Right cardiac atrium (tissue), 5 donors: Measurements from ENCODE around the gene BICC1. TPM values are rescaled to one million over a fixed set of nuclear protein-coding genes. Genes with fewer than 3 reads are reported as not detected.

Source experiments
- ATAC-seq, 2 donors: fragments of 200-7000 bp; cut with Tn5 transposase; one replicate each; pipeline versions ENCODE4 v1.8.0 to v1.9.1; 2020; ENCODE audit warnings: moderate library complexity in 2 of 2, mild to moderate bottlenecking in 1 of 2
- DNase-seq, 3 donors: peaks; one replicate each; pipeline ENCODE4 v3.0.0-alpha.2; 2020
- H3K27ac ChIP-seq: one replicate; pipeline ENCODE4 v1.5.1; 2013; ENCODE audit warnings: mild to moderate bottlenecking, low read length, control low read depth, moderate library complexity
- H3K27me3 ChIP-seq: one replicate; pipeline ENCODE4 v1.6.1; 2013; ENCODE audit not compliant: control insufficient read depth, insufficient read depth
- H3K4me1 ChIP-seq: one replicate; pipeline ENCODE4 v1.6.1; 2013; ENCODE audit warnings: low read length; ENCODE audit not compliant: control insufficient read depth, insufficient read depth
- H3K4me3 ChIP-seq: one replicate; pipeline ENCODE4 v1.5.1; 2013; ENCODE audit warnings: low read length, control low read depth
- H3K9me3 ChIP-seq: one replicate; pipeline ENCODE4 v1.6.1; 2013; ENCODE audit warnings: low read length; ENCODE audit not compliant: control insufficient read depth
- WGBS: extraction: QIAGEN DNeasy Blood & Tissue Kit; methylation state at CpG from one replicate; pipeline ENCODE4 v1.1.7; 2013; 5-methylcytosine and 5-hydroxymethylcytosine counted together
- intact Hi-C, 4 donors: fragments of 100-400 bp; cut with DNase I; formaldehyde crosslinking; loops; one replicate each; pipeline versions ENCODE4 v1.11.0 to v1.14.0; 2022 to 2023
- polyA plus RNA-seq: library from polyadenylated mRNA; stranded (reverse); fragments of 200-250 nt; gene quantifications from one replicate; pipeline ENCODE4 v1.2.3, GENCODE V29; 2013
- total RNA-seq, 4 donors: library from RNA; stranded (reverse); fragmentation: NEBNext Ultra II Directional; extraction: Animal tissue kit (Norgen Biotek cat#: 25700); gene quantifications; one replicate each; pipeline ENCODE4 v1.2.1, GENCODE V29; 2021
- donor health status: healthy with polysubstance abuse.
- donor health status: DM: no; HTN: yes; CAD: no.
- donor health status: DM: no; HTN: no; CAD: no.
- donor health status: DM: no; HTN: yes; CAD: no; lungs with severe emphysema.
- donor health status: DM: yes; HTN: yes; CAD: no.

Gene BICC1
- total and polyA plus RNA-seq, 5 donors = 5.2 to 15.9 (median 13.5) TPM

DNA sequence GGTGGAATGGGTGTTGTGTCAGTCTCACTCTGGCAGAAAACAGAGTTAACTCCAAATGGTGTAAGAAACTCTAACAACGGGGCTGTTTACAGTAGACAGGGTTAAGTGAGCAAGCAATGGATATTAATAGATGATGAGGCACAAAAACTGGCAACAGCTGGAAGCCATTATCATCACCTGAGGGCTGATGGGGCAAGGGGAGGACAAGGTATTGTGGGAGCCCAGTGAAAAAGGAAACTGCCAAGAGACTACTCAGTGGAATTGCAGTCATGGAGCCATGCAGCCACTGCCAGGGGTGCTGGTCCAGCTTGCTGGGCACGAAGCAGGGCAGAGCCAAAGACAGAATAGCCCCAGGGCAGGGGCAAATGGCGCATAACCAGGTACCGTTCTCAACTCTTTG lies 260.7 kb downstream of the BICC1 start:
- WGBS = 75% methylated on average over 4 of the region's 4 CpGs
- intact Hi-C loops = no loop called here
- Histone ChIP-seq H3K9me3 (no peaks in the 10 kb centered on the region), H3K4me1 (peaks cover 4% of the 10 kb centered on the region), H3K27ac (peak overlapping the region; percentile 45), H3K27me3 (no peaks in the 10 kb centered on the region), H3K4me3 (no peak overlapping the region)
- peak in 1 of 3 donors; percentile 36 for DNase-seq
- no peak for ATAC-seq

DNA sequence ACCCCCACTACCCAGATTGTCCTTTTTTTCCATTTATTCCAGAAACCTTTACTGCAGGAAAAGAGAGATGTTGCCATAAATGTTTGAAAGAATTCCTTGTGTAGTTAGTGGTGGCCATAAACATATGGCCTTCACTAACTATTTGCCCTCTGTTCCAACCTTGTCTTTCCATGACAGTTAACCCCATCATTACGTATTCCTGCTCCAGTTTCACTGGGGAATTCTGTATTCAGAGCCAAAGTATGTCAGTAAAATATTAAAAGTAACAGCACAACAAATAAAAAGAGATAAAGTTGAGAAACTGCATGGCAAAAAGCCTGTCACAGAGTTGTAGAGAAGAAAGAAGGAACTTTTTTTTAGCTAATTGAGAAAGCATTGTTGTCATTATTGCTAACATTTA lies 261.3 kb downstream of the BICC1 start:
- Histone ChIP-seq H3K27me3 (no peaks in the 10 kb centered on the region), H3K4me3 (no peak overlapping the region), H3K9me3 (no peaks in the 10 kb centered on the region), H3K4me1 (peaks cover 4% of the 10 kb centered on the region), H3K27ac (no peak overlapping the region)
- DNase-seq (no peak), ATAC-seq (no peak)
- intact Hi-C loops = no loop called here
- 50% methylated on average over 1 of the region's 1 CpG for WGBS

DNA sequence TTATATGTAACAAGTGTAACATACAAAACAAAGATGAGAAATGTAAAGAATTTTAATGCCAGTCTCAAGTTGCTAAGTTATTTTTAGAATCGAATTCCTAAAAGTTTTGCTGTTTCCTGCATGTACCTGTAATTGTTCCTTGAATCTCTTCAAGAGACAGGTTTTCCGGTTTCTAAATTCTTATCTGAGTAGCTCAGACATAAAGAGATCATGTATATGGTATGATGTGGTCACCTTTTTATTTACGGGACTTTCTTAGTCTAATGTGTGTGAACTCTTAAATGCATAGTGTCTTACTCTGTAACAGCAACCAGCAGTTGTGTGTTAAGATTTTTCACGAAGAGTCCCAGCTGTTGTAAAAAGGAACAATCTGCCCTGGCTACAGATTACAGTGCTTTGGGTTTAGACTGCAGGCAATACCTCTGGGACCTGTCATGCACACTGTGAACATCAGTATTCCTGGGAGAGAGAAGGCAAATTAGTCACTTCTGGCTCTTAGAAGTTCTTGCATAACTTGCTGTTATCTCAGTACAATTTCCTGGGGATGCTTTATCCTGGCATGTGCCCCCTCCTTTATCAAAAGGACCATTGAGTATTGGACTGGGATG lies 263.4 kb downstream of the BICC1 start:
- no peak overlapping the region for H3K4me3 ChIP-seq
- peak overlapping the region; percentile 12 for H3K27ac ChIP-seq
- peak in 2 of 3 donors; percentile 18 to 43 for DNase-seq

DNA sequence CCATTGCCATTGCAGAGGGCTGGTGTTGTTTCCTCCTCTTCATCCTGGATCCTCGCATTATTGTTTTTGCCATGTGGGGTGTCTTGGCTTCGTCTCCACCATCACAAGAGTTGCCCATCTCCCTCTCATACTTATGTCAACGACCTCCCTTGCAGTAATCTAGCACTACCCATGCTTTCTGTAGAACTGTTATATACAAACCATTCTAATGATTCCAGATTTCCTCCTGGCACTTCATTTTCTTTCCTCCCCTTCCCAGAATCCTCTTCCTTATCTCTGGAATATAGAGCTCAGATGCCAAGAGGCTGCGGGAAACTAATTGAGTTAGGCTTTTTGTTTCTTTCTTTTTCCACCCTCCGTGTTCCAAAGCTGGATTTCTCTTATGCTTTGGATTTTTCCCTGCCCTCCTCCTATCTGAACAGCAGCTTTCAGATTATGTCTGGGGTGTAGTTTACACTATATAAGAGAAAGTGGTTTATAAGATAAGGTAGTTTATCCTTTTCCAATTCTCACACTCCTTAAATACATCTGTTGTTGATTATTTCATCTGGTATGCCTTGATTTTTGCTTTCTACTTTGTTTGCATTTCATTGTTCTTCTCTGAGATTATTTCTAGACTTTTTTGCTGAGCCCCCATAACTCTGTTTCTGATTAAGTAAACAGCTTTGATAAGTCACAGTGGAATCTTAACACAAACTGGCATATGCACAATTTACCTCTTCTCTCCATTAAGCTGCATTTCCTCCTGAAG lies 264.1 kb downstream of the BICC1 start:
- Histone ChIP-seq H3K27ac (peak overlapping the region; percentile 12), H3K27me3 (no peaks in the 10 kb centered on the region), H3K9me3 (no peaks in the 10 kb centered on the region), H3K4me1 (peaks cover 4% of the 10 kb centered on the region), H3K4me3 (no peak overlapping the region)
- intact Hi-C loops = no loop called here
- WGBS = 22% methylated on average over 5 of the region's 5 CpGs
- peak; percentile 64 to 75 for ATAC-seq
- peak in 1 of 3 donors; percentile 52 for DNase-seq

More for the DNA sequence above, 263.4 kb downstream of the BICC1 start:
- Histone ChIP-seq H3K27me3 (no peaks in the 10 kb centered on the region), H3K4me1 (peaks cover 4% of the 10 kb centered on the region), H3K9me3 (no peaks in the 10 kb centered on the region)
- ATAC-seq = peak; percentile 94 to 95
- WGBS = 24% methylated on average over 4 of the region's 4 CpGs
- intact Hi-C loops = no loop called here

DNA sequence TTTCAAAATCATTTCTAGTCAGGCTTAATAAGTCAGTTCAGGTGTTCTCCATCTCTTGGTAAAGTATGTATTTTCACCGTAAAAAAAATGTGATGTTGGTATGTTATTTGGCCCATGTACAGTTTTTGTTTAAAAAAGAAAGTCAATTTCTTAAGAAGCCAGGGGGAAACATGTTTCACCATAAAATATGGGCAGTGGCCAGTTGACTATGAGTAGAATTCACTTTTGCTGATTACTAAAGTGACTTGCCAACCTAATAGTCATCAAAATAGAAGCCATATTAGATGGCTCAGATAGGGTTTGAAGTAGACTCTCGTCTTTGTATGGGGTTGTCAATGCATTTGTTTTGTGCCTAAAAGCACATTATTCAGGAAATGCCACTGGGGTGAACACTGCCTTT lies 266.3 kb downstream of the BICC1 start:
- intact Hi-C loops = no loop called here
- 61% methylated on average over 2 of the region's 2 CpGs for WGBS
- Histone ChIP-seq H3K27me3 (no peaks in the 10 kb centered on the region), H3K27ac (no peak overlapping the region), H3K4me1 (peaks cover 3% of the 10 kb centered on the region), H3K4me3 (no peak overlapping the region), H3K9me3 (no peaks in the 10 kb centered on the region)
- ATAC-seq (no peak), DNase-seq (no peak)

DNA sequence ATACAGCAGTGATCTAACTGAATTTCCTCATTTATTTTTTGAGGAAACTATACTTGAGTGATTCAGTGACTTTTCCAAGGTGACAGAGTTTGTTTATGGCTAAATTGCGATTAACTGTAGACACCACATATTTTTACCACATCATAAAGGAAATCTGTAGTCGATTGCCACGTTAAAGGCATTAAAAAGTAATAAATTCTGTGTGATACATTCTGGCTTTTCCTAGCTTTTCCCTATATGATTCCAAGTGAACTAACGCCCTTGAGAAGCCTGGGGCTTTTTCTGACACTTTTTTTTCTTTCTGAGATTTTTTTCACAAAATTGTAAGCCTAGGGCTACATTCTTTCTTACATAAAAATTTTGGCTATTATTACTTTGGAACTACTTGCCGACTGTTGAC lies 266.9 kb downstream of the BICC1 start:
- intact Hi-C loops = no loop called here
- ATAC-seq = no peak

DNA sequence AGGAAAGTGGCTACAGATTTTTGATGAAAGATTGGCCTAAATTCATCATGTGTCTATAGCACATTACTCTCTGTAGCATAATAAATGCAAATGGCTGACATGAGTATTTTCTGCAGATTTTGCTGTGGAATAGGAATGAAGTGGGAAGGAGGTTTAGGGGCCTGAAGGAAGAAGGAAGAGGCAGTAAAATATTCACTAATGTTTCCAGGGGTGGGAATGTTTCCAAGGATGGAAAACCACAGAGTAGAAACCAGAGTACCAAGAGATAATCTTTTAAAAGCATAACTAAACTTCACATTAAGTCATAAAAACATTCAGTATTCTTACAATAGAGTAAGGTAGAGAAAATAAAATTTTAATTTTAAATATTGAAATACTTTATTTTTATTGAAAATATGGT lies 267.8 kb downstream of the BICC1 start:
- Histone ChIP-seq H3K27me3 (no peaks in the 10 kb centered on the region), H3K9me3 (no peaks in the 10 kb centered on the region), H3K27ac (no peak overlapping the region), H3K4me3 (no peak overlapping the region), H3K4me1 (peaks cover 3% of the 10 kb centered on the region)
- DNase-seq (no peak), ATAC-seq (no peak)
- intact Hi-C loops = loop anchor here (5.0 to 10.0 kb wide), 6 partner anchors 154 to 844 kb away; partner anchors contain the start of gene PHYHIPL (in 1 of the 4)

More for the DNA sequence above, 266.9 kb downstream of the BICC1 start:
- no peaks in the 10 kb centered on the region for H3K9me3 ChIP-seq
- H3K4me3 ChIP-seq = no peak overlapping the region
- H3K4me1 ChIP-seq = peaks cover 3% of the 10 kb centered on the region
- DNase-seq = no peak
- 69% methylated on average over 5 of the region's 5 CpGs for WGBS
- no peaks in the 10 kb centered on the region for H3K27me3 ChIP-seq
- no peak overlapping the region for H3K27ac ChIP-seq

DNA sequence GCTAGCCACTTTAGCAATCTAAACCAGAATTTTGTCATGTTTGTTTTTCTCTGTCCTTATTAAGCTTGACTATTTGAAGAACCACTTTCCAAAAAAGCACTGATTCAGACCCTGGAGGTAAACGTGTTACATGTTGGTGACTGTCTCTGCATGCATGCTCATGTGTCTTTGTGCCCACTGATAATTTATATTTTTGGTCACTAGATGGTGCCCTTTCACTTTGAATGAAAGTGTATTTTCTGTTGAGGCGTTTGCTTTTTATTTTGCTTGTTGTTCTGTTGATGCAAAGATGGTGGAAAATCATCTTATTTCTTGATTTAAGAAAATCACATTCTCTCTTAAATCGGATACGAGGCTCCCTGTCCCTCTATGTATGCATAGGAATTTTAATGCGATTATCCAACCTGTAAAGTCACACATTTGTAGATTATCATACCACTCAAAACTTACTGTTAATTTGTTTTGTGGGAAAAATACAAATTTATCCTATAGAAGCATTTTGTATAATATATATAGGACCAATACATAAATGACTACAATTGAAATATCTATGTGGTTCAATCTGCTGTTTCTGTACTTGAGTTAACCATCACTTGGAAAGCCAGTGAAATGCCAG lies 269.3 kb downstream of the BICC1 start:
- 19% methylated on average over 5 of the region's 5 CpGs for WGBS
- no peak for DNase-seq
- ATAC-seq = peak in 1 of 2 donors; percentile 27
- H3K4me1 ChIP-seq = peaks cover 3% of the 10 kb centered on the region
- no peak overlapping the region for H3K27ac ChIP-seq
- H3K9me3 ChIP-seq = no peaks in the 10 kb centered on the region
- intact Hi-C loops = loop anchor here (5.0 to 10.0 kb wide), 6 partner anchors 153 to 843 kb away; partner anchors contain the start of gene PHYHIPL (in 1 of the 4)
- H3K4me3 ChIP-seq = no peak overlapping the region
- no peaks in the 10 kb centered on the region for H3K27me3 ChIP-seq

DNA sequence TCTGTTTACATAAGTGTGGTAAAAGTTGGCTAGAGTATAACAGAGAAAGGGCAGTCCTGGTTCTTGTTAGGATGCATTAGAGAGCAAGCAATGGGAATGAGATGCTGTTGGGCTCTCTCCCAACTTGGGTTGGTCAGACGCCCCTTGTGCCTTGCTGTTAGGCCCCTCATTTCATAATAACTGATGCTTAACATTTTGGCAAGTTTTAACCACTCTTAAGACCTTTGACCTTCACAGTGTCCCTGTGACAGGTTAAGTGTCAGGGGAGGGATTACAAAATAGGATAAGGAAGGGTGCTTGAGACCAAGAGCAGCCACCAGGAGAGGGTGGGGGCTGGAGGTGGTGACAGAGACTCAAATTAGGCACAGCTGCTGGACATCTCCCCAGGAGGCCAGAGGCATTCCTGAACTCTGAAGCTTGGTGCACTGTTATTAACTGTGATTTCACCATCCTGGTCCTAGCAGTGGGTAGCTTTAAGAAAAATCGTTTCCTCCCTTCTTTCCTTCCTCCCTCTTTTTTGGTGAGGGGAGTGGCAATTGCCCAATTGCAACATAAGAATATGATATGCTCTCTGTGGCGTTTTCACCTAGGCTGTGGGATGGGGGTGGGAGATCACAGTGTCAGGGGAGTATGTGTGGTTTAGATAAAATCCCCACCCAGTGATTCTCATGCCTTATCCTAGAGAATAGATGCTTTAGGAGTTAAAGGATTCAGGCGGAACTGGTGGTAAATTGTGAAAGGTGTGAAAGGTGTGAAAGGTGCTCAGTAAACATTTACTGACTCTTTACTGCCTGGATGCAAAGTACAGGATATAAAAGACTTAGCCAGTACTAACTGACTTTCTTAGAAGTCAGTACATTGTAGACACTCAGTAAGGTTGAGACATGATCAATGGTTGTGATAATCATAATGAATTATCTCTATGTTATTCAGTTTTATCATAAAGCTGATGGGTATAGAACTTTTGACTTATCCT lies 270.5 kb downstream of the BICC1 start:
- intact Hi-C loops = loop anchor here (5.0 to 10.0 kb wide), 6 partner anchors 152 to 842 kb away; partner anchors contain the start of gene PHYHIPL (in 1 of the 4)
- Histone ChIP-seq H3K4me1 (peaks cover 3% of the 10 kb centered on the region), H3K27ac (peak overlapping the region; percentile 66), H3K4me3 (no peak overlapping the region), H3K27me3 (no peaks in the 10 kb centered on the region), H3K9me3 (no peaks in the 10 kb centered on the region)
- peak; percentile 96 for ATAC-seq
- 30% methylated on average over 4 of the region's 4 CpGs for WGBS
- DNase-seq = peak; percentile 77 to 88 (median 84)

DNA sequence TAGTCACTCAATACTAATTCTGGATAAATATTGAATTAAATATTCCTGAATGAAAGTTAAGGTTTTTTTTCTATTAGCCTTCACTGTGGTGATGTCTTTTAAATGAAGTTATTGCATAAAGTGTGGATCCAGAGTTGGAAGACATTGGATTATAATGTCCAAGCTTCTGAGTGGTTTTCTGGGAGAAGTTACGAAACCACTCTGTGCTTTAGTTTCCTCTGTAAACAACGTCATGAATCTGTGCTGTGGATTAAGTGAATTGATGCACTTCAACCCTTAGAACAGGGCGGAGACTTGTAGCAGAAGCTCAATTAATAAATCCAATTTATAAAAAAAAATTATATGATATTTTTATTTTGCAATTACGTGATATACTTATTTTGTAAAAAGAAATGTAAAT lies 271.7 kb downstream of the BICC1 start:
- H3K9me3 ChIP-seq = no peaks in the 10 kb centered on the region
- peaks cover 3% of the 10 kb centered on the region for H3K4me1 ChIP-seq
- H3K4me3 ChIP-seq = no peak overlapping the region
- no peak for DNase-seq
- intact Hi-C loops = loop anchor here (5.0 to 10.0 kb wide), 6 partner anchors 150 to 840 kb away; partner anchors contain the start of gene PHYHIPL (in 1 of the 4)
- no peak overlapping the region for H3K27ac ChIP-seq
- peak; percentile 36 to 40 for ATAC-seq
- H3K27me3 ChIP-seq = no peaks in the 10 kb centered on the region
- WGBS = 73% methylated on average over 4 of the region's 4 CpGs
